Measurements from ENCODE around the gene NECTIN3.

The NECTIN3 gene, protein sequence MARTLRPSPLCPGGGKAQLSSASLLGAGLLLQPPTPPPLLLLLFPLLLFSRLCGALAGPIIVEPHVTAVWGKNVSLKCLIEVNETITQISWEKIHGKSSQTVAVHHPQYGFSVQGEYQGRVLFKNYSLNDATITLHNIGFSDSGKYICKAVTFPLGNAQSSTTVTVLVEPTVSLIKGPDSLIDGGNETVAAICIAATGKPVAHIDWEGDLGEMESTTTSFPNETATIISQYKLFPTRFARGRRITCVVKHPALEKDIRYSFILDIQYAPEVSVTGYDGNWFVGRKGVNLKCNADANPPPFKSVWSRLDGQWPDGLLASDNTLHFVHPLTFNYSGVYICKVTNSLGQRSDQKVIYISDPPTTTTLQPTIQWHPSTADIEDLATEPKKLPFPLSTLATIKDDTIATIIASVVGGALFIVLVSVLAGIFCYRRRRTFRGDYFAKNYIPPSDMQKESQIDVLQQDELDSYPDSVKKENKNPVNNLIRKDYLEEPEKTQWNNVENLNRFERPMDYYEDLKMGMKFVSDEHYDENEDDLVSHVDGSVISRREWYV

DNA sequence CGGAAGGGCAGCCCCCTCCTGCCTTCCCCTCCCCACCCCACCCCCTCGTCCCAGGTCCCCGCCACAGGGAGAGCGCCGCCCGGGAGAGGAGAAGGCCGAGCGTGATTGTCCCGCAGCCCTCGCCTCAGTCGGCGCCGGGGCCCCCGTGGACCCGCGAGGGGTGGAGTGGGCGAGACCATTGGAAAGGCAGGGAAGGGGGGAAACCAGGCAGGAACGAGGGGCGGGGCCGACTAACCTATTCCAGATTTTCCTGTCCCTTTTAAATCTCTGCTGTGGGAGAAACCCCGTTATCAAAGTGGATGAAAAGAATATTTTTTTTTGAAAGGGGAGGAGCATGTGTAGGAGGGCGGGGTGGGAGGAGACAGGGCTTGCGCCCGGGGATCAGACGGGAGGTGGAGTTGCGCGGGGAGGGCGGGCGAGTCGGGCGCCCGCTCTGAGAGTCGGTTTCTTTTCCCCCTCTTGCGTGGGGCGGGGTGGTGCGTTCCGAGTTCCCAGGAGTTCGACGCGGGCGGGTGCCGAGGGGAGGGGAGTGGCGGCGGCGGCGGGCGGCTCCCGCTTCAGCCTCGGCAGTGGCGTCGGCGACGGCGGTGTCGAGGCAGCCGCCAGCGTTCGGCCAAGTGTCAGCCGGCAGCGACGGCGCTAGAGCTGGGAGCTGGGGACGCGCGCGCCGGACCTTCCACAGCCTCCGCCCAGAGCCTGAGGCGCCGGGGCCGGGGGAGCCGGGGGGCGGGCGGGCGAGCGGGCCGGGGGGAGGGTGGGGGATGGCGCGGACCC, at the start of gene NECTIN3:
TSS of gene NECTIN3 (plus strand) at position 560 of the 774 bp plus-strand sequence. CDS start at position 762, 202 bp downstream.
- DNase-seq = peak; percentile 96

DNA sequence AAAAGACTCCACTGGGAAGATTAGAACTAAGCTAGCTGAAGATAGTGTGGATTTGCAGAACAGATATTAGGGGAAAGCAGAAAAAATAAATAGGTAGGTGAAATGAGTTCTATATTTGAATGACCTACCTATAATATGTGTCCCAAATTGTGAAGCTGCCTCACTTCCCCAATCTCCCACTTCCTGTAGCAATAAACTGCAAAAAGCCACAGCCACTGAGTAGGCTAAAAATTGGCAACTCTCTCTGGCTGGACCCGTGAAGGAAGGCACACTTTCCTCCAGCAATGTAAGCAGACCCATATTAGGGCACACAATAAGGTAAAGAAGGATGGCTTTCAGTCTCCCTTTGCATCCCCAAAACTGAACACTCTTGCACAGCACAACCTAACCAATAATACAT, 43.7 kb upstream of the NECTIN3 start:
- no peak for DNase-seq

DNA sequence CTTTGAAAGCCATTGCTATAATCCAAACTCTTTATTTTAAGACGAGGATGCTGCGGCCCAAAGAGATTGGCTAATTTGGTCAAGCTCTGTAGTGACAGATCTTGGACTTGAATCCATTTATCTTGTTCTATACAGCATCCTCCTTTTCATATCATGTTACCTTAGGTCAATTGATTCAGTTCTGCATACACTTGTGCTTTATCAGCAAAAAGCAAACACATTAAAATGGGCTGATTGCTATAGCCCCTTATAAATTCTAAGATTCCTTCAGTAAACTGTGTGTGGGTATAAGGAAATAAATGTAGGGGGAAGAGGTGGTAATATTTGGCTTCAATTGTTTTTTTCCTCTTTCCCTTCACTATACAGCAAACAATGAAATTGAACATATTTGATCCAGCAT, 40.1 kb upstream of the NECTIN3 start:
- DNase-seq = no peak

DNA sequence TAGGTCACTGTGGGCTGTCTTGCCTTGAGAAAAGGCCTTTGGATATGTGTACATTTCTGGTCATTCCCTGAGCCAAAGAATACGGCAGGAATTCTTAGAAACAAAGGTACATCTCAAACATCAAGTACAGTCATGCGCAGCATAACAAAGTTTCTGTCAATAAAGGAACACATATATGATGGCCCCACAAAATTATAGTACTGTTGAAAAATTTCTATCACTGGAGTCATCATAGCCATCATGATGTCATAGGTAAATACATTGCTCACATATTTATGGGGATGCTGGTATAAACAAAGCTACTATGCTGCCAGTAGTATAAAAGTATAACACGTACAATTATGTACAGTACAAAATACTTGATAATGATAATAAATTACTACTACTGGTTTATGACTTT, 38.9 kb upstream of the NECTIN3 start:
- DNase-seq = no peak

DNA sequence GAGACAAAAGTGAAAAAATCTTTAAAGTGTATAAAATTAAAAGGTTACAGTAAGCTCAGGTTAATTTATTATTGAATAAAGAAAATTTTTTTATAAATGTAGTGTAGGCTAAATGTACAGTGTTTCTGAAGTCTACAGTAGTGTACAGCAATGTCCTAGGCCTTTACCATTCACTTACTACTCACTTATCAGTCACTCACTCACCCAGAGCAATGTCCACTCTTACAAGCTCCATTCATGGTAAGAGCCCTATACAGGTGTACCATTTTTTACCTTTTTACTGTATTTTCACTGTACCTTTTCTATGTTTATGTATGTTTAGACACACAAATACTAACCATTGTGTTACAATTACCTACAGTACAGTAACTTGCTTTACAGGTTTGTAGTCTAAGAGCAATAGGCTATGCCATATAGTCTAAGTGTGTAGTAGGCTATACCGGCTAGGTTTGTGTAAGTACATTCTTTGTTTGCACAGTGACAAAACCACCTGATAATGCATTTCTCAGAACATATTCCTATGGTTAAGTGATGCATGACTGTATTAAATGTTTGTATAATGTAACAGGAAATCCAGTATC, 38.1 kb upstream of the NECTIN3 start:
- DNase-seq = no peak

DNA sequence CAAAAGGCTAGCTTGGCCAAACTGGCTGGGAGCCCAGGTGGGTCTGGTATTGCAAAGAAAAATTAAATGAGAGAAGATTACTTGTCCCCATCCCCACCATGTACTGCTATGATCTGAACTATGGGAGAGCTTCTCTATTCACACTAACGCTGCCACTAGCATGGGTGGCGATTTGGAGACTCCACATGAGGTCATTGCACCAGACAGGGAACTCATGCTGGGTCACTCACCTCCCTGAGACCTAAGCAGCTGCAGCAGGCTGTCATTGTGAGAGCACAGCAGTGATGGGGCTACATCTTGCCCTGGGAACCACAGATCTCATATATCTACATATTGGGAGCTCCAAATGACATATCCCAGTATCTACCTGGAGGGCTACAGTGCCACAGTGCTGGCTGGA, 36.3 kb upstream of the NECTIN3 start:
- no peak for DNase-seq

DNA sequence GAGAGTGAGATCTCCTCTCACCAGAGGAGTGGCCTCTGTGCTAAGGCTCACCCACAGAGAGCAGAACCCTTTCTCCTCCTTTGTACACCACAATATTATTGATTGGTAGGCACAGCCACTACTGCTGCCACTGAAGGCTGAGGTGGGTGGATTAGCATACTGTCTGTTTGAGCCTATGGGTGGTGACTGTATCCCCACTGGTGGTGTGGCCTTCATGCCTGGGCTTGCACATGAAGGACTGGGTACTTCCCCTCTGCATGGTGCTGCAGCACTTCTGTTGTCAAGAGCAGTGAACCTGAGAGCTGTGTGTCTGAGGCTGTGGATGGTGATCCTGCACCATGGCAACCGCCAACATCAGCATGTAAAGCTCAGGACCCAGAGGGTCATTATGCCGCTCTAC, 35.7 kb upstream of the NECTIN3 start:
- no peak for DNase-seq

DNA sequence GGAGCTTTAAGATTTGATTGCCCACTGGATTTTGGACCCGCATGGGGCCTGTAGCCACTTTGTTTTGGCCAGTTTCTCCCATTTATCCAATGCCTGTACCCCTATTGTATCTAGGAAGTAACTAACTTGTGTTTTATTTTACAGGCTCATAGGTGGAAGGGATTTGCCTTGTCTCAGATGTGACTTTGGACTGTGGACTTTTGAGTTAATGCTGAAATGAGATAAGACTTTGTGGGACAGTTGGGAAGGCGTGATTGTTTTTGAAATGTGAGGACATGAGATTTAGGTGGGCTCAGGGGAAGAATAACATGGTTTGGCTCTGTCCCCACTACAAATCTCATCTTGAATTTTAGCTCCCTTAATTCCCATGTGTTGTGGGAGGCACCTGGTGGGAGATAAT, 30.7 kb upstream of the NECTIN3 start:
- no peak for DNase-seq

DNA sequence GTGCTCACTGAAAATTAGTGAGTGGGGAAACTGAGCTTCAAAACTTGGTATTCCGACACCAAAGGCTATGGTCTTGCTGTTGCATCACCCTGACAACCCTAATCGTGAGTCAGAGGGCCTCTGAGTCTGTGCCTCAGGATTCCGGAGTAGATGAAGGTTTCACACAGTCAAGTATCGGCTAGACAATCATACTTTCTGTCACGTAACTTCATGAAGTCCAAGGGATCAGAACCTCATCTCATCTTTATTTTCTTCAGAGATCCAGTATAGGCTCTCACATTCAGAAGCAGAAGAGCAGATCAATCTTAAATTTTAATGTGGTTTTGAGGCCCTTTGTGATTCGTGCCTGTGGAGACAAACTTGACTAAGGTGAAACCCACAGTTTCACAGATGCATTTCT, 26.1 kb upstream of the NECTIN3 start:
- DNase-seq = no peak

DNA sequence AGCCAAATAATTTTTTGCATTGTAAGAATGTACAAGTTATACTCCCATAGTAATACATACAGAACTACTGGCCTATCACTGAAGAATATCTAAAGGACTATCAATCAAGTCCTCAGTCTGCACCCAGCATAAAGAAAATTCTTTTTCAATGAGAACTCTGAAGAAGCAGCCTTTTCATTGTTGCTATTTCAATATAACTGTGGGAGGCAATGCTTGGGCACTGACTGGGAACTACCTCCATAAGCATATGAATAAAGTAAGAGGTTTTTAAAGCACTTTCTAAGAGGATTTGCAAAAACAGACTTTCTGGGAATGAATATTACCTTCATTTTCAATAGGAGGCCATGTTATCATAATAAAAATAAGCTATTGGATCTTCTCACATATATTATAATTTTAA, 24.6 kb upstream of the NECTIN3 start:
- no peak for DNase-seq

DNA sequence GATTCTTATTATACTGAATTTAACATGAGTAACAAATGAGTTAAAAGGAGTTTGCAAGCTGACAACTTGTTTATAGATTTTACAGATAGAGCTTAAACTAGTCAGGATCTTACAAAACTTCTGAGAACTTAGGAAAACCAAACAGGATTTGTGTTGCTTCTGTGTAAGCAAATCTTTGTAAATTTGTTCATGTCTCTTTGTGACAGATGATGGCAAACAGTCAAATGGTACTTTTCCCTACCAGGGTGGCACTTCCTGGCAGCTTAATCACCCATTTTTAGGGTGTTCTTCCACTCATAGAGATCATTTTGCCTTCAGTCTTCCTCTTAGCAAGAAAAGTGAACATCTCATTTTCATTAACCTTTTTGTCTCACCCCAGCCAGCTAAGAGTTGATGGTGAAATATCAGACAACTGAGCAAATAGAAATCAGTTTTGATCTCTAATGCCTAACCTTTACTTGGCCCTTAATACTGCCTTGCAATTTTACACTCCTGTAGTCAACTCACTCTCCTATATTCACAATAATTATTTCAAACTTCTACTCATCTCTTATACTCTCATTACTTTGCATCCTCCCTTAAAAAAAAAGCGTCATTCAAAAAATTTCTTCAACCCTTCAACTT, 23.7 kb upstream of the NECTIN3 start:
- no peak for DNase-seq

DNA sequence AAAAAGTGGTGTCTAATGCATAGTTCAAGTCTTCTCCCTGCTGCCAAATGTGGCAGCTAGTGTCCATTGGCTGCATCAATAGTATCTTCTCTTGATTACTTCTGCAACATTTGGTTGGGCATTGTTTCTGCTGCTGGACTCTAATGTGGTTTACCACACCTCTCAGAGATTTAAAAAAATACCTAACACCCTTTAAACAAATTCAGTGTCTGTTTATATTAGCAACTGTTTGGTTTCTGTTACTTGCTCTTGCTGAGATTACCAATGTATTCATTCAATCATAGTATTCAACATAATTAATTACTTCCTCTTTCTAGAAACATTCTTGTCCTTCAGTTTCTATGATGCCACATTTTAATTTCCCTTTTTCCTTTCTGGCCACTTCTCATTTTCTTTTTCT, 20.3 kb upstream of the NECTIN3 start:
- no peak for DNase-seq

DNA sequence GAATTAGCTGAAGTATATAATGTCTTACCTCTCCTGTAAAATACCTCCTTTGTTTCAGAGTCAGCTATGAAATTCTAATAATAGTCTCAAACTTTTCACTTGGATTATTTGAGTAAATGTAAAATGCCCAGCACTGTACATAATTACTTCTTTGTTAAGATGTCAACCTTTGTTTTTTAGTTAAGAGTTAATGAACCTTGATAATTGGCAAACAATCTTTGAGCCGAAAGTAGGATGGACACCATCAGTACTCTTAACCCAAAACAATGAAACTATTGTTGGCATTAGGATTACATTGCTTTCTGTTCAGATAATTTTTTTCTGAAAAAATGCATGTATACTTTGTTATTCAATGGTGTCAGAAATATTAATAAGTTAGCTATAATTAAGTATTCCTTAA, 3.0 kb upstream of the NECTIN3 start:
- no peak for DNase-seq

DNA sequence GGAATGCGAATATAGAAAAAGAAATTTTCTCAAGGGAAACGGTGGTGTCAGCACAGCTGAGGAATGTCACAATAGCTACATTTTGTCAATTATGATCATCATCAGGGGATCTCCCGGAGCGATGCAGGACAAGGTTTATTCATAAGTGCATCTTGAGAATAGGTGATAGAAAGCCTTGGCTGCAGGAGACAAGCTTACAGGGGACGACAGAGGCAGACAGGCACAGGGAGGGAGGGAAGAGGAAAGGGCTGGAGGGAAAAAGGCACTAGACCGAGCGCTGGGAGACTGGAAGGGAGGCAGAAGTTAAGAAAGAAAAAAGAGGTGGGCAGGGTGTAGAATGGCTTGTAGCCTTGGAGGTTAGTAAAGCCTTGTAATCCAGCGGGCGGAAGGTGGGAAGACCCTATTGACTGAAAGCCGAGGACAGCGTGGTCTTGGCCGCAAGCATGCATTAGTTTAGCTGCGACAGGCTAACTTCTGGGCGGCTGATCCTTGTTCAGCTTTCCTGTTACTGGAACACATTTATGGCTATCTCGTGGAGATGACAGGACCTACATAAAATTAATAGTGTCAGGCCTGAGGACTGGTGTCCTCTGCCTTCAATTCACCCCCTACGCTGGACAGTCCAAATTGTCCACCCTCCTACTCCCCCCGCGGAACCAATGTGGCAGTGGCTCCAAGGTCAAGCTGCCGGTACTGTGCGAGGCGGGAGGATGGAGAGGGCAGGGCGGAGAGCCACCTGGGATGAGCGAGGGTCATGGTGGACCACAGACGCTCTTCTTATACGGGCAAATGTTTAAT, 1.4 kb upstream of the NECTIN3 start:
- DNase-seq = no peak

DNA sequence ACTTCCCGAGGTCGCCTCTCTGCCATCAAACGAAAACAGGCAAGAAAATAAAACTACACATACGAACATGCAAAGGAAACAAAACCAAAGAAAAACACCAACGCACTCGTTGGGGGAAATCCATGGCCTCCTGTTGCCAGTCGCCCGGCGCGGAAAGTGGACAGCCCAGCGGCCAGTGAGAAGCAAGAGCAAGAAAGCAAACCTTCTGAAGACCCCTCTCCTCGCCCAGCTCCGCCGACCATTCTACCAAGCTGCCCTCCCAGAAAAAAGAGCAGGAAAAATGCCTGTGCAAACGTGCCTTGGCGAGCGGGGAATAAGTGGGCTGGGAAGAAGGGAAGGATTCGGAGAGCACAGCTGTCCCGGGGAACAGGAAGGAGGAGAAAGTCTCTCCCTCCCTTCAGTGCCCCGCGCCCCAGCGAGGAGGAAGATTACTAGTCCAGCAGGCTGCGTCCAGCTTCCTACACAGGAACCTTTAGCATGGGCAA, 802 bp upstream of the NECTIN3 start:
- peak; percentile 67 for DNase-seq

DNA sequence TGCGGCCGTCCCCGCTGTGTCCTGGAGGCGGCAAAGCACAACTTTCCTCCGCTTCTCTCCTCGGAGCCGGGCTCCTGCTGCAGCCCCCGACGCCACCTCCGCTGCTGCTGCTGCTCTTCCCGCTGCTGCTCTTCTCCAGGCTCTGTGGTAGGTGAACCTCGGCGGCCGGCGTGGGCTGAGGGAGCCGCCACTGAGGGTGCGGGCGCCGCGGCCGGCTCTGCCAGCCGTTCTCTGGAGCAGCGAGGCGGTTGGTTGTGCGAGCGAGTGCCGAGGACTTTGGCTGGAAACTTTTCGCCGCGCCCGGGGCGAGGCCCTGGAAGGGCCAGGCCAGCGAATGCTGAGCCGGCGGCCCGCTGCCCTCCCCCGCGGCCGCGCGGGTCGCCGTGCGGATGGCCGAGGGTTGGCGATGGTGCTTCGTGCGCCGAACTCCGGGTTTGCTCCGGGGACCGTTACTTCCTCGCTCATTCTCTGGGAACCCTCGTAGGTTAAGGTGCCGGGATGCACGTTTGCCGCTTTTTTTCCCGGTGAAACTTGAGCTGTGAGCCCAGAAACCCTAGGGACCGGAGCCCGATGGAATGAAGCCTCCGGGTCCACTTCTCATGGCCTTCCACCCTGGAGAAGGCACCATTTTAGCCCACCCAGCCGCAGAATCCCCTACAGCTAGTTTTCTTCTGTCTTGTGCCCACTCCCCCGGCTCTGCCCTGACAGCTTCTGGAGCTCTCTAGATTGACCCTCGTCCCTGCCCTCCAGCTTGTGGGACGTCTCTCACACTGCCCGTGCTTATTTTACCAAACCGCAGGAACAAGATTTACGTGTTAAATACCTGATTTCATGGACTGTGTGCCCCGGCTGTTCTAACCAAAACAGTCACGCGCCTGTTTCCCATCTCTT, 660 bp downstream of the NECTIN3 start:
- DNase-seq = no peak

DNA sequence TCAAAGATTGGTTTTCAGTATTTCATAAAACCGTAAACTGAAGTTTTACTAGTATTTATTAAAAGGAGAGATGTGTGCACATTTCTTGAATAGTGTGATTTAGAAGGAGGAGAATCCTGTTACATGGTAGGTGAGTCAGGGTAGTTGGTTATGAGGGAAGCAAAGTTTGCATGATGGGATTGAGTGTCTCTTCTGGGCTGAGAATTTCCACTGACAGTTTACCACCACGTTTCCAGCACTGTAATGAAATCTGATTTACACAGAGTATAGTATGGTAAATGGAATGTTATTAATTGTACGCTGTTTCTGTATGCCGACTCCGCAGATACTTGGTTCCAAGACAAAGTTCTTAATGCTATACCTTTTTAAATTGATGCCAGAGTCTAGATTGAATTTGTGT, 1.6 kb downstream of the NECTIN3 start:
- no peak for DNase-seq

DNA sequence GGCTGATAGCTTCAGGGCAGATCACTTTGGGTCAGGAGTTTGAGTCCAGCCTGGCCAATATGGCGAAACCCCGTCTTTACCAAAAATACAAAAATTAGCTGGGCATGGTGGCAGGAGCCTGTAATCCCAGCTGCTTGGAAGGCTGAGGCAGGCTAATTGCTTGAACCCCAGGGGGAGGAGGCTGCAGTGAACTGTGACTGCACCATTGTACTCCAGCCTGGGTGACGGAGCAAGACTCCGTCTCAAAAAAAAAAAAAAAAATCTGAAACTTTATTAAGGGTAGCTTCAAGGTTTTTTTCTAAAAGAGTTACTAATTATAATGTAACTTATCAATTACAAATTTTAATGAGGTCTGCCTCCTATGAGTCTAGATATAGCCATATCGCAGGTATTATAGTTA, 5.1 kb downstream of the NECTIN3 start:
- no peak for DNase-seq

DNA sequence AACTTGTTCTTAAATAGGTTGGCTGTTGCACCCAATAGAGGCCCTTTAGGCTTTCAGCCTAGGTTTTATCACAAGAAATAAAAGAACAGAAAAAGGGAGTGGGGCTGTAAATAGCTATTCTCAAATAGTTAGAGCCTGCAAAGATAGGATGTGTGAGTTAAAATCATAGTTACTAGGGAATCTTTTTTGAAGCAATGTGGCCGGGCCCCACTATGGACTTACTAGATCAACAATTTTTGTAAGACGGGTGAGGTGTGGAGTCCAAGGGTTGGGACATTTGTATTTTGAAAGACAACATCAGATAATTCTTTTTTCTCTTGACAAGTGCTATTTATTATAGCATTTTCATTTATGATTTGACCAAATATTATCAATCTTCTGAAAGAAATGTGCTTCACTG, 5.8 kb downstream of the NECTIN3 start:
- DNase-seq = no peak

DNA sequence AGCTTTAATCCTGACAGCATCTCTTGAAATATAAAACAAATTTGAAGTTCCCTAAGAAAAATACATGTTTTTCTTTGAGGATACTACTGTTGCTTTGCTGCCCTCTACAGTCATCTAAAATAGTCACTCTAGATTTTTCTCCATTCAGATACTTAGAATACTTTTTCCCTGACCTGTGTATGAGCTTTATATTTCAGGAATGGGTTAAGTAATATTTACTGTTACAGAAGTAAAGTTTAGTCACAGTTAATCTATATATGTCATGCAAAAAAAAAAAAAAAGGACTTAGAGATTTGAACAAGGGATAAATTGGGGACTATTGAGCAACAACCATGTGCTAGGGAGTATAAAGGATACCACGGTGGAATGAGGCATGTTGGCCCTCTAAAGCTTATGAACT, 8.8 kb downstream of the NECTIN3 start:
- DNase-seq = no peak

DNA sequence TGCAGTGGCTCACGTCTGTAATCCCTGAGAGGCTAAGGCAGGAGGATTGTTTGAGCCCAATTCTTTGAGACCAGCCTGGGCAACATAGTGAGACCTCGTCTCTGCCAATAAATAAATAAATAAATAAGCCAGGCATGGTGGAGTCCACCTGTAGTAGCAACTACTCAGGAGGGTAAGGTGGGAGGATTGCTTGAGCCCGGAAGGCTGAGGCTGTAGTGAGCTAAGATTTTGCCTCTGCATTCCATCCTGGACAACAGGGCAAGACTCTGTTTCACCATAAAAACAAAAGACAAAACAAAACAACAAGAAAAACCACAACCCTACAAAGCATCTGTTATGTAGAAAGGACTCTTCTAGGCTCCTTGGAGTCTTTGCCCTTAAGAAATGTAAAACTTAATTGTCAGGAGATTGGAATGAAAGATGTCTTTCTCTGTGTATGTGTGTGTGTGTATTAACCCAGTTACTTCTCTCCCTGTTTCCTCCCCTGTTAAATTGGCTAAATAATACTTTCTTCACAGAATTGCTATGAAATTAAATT, 9.5 kb downstream of the NECTIN3 start:
- no peak for DNase-seq
